GM19324 (cell line): Measurements from ENCODE around the gene EPHB6.
A peak's percentile ranks its signal among the peaks of the same experiment; 100 is the strongest.

Experiments
- ATAC-seq: cut with Tn5 transposase; IDR thresholded peaks from one replicate; pipeline ENCODE4 v1.9.1; 2021; ENCODE audit warnings: mild to moderate bottlenecking, moderate library complexity; ENCODE audit not compliant: unreplicated experiment, low FRiP score

The EPHB6 gene

DNA sequence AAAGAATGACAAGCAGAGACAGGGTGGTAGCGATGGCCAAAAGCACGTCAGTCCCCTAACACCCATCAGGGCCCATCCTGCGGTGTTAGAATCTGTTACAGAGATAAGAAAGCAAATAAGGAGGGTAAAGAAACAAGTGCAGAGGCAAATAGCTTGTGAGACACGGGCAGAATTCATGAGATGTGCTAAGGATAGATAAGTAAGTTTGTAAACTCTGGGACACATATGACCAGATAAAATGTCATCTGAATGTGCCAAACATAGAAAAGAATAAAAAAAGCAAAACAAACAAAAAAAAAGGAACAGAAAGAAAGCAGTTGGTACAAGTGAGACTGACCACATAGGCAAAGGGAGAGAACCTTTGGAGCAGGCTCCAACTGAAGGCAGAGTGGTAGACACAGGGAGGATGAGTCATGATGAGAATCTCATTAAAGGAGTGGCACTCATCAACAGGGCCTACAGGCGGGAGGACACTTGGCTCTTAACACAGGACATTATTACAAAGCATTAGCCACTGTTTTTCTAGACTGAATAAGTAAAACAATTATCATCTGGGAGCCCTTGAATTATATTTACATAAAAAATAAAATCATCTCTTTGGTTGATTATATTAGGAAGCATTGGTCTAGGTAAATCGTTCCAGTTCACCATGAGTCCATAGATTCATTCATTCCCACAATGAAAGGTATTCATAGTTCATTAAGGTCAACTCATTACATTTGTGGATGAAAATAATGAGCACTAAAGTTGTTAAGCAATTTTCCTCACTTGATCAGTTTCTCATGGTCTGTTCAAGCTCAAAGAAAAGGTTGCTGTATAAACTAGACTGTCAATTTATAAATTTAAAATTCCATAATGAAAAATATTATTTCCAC is 21.5 kb upstream of the EPHB6 start:
- ATAC-seq: peak; percentile 71

DNA sequence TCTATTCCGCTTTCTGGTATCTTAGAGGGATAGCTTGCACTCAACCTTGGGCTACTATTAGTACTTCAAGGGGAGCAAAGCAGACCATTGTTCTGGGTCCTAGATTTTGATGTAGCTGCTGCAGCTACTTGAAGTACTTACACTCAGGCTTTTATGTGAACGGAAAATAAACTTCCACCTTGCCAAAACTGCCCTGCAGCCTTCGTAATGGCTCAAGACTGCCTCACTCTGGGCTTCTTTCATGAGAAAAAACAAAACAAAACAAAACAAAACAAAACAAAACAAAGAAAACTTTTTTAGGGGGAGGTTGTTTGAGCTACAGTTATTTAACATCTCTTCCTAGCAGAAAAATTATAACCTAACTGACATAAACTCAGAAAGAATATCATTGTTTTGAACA is 19.4 kb upstream of the EPHB6 start:
- ATAC-seq: no peak

DNA sequence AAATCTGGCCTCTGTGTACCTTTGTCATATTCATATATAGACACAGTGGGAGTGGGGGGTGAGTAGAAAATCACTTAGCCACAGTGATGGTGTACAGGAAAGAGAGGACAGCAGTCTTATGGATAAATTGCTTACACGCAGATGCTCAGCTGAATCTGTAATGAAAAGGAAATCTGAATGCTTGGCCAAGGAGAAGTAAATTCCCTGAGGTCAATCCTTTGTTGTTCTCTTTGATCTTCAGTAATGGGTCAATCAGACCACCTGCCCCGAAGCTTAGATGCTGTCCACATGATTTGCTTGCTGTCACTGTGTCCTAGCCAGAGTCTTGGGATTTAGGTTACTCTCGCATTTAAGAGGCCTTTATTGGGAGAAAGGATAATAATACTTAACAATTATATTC is 18.4 kb upstream of the EPHB6 start:
- ATAC-seq: no peak

- no peak for ATAC-seq
Measured at GRCh38 chr7:142838461-142839213, 16.2 kb upstream of the EPHB6 start.

- no peak for ATAC-seq
Measured at GRCh38 chr7:142842251-142842766, 12.6 kb upstream of the EPHB6 start.

DNA sequence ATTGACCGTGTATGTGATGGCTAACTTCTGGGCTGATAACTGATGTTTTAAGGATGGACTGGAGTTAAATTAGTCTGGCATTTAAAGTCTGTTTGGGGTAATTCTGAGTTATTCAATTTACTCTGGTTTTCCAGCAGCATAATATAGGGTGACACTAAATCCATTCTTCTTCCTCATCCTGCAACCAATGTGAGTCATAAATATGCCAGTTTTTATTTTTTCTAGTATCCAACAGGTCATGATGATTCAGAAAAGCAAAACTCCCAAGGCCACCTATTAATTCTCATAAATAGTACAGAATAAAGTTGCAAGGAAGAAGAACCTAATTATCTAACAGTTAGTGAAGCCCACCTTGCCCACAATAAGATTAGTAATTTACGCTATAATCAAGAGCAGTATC is 7.5 kb upstream of the EPHB6 start:
- ATAC-seq: no peak

DNA sequence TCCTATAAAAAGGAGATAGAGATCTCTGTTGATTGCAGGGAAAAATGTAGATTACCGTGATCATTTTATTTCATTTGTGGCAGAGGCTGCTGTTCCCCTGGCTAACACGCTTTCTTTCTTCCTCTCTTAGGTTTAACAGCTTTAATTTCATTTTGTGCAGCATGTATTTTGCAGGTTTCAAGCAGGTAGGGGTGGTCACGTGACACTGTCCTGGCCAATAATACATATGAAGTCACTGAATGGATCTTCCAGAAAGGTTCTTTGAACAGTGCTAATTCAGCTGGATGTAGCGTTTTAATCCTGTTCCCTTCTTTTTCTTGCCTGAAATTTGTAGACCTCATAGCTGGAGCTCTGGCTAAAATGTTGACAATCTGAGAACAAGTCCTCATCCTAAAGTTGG is 3.6 kb upstream of the EPHB6 start:
- ATAC-seq: no peak

- ATAC-seq: no peak
Measured at GRCh38 chr7:142851919-142852318, 3.0 kb upstream of the EPHB6 start.

GRCh38 chr7:142853739-142854371 is 1.0 kb upstream of the EPHB6 start:
- ATAC-seq: peak; percentile 86

- no peak for ATAC-seq
Measured at GRCh38 chr7:142855114-142855743, 353 bp downstream of the EPHB6 start.

DNA sequence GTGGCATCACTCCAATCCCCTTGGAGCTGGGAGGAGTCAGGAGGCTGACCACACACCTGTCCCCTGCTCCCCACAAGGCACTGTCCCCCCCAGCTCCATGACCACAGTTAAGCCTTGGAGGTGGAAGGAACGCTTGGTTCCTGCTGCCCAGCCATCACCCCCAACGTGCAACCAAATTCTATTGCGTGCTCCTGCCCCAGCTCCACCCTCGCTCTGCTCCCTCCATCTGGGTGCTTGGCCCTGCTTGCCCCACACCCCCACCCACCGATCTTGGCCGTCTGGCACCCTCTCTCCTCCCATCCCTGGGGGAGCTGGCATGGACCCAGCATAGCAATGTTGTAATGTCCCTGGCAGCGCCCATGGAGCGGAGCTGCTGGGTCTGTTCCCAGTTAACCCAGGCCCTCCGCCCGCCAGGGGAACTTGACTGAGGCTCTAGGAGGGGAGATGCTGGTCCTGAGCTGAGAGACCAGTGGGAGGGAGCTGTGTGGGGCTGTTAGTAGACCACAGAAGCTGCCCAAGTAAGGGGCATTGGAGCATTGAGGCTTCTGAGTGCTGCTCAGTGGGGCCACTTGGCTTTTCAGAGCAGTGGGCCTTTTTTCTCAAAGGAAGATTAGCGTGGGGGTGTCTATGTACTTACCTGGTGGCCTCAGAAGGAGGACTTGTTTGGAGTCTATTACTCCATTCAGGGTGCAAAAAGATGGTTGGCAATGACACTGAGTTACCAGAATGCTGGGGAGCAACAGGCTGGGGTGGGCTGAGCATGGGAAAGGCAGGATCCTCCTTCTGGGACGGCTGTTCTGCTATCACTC is 1.1 kb downstream of the EPHB6 start:
- no peak for ATAC-seq

DNA sequence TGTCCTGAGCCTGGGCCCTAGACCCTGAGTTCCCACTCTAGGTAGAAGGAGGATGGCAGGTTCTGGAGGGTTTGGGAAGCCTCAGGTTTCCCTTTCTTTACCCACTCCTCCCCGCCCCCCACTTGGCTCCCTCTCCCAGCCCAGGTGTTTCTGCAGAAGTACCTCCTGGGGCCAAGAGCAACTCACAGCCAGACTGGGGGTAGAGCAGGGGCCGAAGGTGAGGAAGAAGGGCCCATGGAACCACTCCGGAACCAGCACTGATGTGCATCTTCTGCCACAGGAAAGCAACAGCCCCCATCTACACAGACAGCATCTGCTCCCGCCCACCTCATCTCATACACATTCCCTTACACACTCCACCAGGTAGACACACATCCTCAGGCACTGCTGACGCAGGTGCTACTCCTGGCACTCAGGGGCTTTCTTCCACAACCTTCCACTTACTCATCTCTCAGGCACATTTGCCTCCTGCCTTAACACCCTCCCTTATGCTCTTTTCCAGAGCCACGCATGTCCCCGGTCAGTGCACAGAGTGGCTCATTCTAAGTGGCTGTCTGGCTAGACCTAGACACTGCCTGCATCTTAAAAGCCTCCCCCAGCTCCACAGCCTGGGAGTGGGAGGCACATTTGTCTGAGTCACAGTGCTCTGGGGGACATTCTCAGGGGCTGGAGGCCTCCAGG is 1.8 kb downstream of the EPHB6 start:
- ATAC-seq: no peak

DNA sequence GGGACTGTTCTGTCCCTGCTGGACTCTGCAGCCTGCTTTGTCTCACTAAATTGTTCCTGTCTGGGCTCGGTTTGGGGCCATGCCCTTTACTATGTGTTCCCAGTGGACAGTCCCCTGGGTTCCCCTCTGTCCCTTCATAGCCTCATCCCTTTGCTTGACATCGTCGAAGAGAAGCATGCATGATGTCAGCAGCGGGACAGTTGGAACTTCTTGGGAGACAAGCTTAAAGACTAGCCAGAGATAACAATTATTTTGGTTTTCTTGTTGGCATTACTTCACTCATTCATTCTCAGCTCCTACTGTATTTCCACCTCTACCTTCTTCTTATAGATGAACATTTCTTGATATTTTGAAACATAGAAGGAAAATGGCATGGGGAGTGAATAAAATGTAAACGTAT is 2.7 kb downstream of the EPHB6 start:
- no peak for ATAC-seq

DNA sequence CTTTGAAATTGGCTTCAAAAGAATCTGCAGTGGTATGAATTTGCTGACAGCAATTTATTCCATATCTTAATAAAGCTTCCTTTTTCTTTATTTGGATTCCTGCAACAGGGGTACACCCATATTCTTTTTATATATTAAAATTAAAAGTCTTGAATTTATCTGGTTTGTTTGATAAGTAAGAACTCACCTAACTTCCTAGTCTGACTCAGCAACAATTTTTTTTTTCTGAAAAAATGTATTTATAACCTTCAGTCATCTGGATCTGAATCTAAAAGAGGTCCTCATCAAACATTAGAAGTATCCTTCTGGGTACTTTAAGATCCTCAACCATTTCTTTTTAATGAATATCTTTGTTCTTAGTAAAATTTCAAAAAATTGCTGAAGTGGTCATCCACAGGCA is 4.5 kb downstream of the EPHB6 start:
- ATAC-seq: no peak

DNA sequence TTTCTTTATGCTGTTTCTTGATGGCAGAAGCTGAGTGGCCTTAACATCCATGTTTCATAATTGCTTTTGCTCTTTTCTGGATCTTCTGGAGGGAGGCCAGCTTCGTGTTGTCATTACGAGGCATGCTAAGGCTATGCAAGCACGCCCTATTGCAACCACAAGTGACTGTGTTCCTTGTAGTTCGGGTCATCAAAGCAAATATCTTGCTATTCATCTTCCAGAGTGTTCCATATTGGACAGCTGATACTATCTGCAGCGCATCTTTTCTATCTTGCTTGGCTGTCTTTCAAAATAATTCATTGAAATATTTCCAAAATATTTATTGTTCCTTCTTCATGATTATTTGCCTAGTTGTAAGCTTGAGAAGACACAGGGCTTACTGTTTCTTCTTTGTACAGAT is 5.0 kb downstream of the EPHB6 start:
- no peak for ATAC-seq

GRCh38 chr7:142860968-142861367 is 6.1 kb downstream of the EPHB6 start:
- no peak for ATAC-seq

GRCh38 chr7:142862351-142862750 is 7.5 kb downstream of the EPHB6 start:
- no peak for ATAC-seq

DNA sequence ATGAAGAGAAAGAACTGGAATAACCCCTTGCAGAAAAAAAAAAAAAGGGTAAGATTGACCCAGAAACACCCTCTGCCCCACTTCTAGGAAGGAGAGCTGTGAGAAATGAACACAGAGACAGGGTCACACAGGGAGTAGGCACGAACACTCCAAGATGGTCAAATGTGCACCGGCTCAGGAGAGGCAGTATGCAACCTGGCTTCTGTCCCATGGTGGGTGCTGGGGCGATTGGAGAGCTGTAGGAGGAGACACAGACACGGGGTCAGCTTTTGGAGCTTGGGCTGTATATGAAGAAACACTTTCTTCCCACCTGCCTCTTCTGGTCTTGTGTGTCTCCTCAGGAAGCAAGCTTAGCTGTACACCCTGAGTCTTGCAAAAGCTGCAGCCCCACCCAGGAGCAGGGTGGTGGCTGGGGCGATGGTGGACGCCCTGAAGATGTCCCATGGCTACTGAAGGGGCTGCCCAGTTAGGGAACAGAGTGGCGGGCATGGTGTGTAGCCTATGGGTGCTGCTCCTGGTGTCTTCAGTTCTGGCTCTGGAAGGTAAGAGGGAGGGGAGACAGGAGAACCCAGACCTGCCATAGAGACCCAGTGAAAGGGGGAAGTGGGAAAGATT is 8.0 kb downstream of the EPHB6 start:
- ATAC-seq: no peak
